Prostate gland (tissue), 2 donors: ENCODE measurements around the gene MAP4K3.

Source experiments
- CTCF ChIP-seq, 4 experiments: fragments of 200-600 bp in 2 of 4; fragments of 450-650 bp in 2 of 4; sonication (generic) in 2 of 4; IDR thresholded peaks; 1 replicate in 3 of 4; 2 replicates in 1 of 4; pipeline ENCODE4 v1.5.1; 2016 to 2019; ENCODE audit warnings: antibody characterized with exemption in 4 of 4, mild to moderate bottlenecking in 2 of 4, moderate library complexity in 2 of 4
- POLR2A ChIP-seq: fragments of 450-650 bp; IDR thresholded peaks from one replicate; pipeline ENCODE4 v1.6.1; 2016; ENCODE audit warnings: antibody characterized with exemption, mild to moderate bottlenecking
- POLR2AphosphoS5 ChIP-seq: sonication (generic); formaldehyde crosslinking; IDR thresholded peaks from one replicate; pipeline ENCODE4 v1.6.1; 2017; ENCODE audit warnings: antibody characterized with exemption

GRCh38 chr2:39311469-39311868 lies 125.6 kb downstream of the MAP4K3 start:
- TF ChIP-seq POLR2AphosphoS5 (no peak), POLR2A (no peak), CTCF (IDR thresholded peaks at IDR 0.05) (no peak)
